Activated CD8-positive, alpha-beta memory T cell treated with anti-CD3 and anti-CD28 coated beads for 4 hours (primary cell): ENCODE results near the gene NDUFA3.
A peak's percentile ranks its signal among the peaks of the same experiment; 100 is the strongest.

Source experiments
- DNase-seq, 2 donors: peaks; one replicate each; pipeline ENCODE4 v3.0.0-alpha.2; 2020; ENCODE audit warnings: low read depth in 2 of 2

Gene NDUFA3

DNA sequence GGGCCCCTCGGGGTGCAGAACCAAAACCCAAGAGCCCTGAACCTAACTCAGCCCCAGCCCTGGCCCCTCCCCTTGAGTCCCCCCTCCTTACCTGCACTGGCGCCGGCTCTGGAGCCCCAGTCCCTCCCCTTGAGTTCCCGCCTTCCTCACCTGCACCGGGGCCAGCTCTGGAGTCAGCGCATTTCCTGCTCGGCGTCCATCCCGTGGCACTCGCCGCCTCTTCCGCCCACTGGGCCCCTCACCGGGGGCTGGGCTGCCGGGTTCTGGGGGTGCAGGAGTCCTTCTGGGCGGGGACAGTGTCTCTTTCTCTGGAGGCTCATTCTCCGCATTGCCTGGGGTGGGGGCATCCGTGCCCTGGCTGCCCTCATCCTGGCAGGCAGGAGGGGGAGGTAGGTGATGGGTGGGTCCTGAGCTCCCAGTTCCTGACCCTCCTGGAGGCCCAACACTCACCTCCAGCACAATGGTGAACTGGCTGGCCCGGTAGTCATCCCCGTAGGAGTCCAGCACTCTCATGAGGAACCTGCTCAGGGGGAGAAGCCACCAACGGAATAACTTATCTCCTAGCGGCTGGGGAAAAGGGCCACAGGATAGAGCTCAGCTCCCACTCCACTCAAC lies 5.3 kb downstream of the NDUFA3 start:
- no peak for DNase-seq

GRCh38 chr19:54108496-54108895 lies 5.8 kb downstream of the NDUFA3 start:
- no peak for DNase-seq

- no peak for DNase-seq
Measured at GRCh38 chr19:54109651-54110050, 7.0 kb downstream of the NDUFA3 start.

- no peak for DNase-seq
Measured at GRCh38 chr19:54114340-54115108, 11.9 kb downstream of the NDUFA3 start.

- peak; percentile 91 to 94 for DNase-seq
Measured at GRCh38 chr19:54115109-54116063, 12.7 kb downstream of the NDUFA3 start, which contains the start of the genes PRPF31 and TFPT. PRPF31 (plus strand) TSS chr19:54115754; CDS start chr19:54118279, 2,525 bp downstream. TFPT (minus strand) TSS chr19:54115657; CDS start chr19:54115269, 388 bp downstream.

- DNase-seq: no peak
Measured at GRCh38 chr19:54121259-54121658, 18.6 kb downstream of the NDUFA3 start.

DNA sequence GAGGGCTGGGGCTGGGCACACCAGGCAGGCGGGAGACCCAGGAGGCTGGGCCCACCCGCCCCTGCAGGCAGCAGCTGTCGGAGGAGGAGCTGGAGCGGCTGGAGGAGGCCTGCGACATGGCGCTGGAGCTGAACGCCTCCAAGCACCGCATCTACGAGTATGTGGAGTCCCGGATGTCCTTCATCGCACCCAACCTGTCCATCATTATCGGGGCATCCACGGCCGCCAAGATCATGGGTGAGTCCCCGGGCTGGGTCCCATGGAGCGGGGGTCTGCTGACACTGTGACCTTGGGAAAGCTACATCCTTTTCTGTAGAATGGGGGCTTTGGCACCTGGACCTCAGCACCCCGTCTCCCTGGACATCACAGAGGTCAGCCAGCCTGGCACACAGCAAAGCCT lies 21.0 kb downstream of the NDUFA3 start:
- DNase-seq: no peak

DNA sequence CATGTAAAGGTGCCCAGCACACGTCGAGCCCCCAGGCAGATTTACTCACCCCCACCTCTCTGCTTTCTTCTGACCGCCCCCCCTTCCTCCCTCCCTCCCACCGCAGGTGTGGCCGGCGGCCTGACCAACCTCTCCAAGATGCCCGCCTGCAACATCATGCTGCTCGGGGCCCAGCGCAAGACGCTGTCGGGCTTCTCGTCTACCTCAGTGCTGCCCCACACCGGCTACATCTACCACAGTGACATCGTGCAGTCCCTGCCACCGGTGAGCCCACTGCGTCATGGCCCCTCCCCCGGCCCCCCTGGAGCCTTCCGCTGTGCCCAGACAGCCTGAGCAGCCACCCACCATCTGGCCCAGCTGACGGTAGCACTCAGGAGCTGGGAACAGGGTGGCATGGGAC lies 21.7 kb downstream of the NDUFA3 start:
- DNase-seq: no peak

DNA sequence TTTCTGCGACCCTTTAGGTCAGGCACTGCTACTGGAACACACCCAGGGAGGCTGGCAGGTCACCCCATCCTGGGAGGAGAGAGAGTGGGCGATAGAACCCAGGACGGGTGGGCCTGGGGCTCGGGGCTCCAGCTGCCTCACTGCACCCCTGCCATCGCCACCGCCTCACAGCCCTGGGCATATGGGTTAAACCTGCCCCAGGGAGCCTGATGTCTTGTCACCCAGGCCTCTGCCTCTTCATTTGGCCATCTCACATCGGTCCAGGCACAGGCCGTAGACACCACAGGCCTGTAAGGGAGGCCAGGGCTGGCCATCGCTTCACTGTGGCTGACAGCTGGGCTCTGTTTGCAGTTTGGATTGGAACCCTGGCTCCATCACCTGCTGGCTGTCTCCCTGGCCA lies 23.1 kb downstream of the NDUFA3 start:
- no peak for DNase-seq

DNA sequence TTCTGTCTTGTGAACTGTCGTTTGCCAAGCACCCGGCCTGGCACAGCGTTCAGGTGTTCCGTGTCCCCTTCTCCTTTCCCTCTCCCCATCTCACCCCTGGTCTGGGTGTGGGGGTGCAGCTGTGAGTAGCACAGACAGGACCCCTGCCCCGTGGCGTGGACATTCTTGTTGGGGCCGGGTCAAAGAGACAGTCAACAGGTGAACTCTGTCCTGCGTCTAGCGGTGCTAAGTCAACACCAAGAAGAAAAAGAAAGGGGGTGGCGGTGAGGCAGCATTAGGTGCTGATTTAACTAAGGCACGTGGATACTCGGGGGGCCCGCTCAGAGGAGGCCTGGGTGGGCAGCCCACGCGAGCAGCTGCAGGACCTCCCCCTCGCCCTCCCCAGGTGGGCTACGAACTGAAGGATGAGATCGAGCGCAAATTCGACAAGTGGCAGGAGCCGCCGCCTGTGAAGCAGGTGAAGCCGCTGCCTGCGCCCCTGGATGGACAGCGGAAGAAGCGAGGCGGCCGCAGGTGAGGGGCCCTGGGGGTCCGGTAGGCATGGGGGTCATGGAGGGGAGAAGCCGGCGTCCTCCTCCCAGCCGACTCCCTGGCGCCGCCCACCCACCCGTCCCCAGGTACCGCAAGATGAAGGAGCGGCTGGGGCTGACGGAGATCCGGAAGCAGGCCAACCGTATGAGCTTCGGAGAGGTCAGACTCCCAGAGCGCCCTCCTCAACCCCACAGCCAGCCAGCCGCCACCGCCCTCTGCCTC lies 25.2 kb downstream of the NDUFA3 start:
- DNase-seq: no peak

DNA sequence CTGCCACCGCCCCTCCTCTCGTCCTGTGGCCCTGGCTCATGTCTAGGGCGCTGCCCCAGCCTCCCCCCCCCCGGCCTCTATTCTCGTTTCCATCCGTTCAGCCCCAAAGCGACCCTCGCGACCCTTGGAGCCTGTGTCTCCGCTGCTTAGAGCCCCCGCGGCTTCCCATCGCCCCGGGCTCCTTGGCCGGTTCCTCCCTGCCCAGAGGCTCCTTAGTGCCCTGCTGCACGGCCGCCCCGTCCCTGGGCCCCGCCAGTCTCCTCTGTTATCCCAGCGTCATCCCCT lies 25.7 kb downstream of the NDUFA3 start:
- DNase-seq: no peak

- no peak for DNase-seq
Measured at GRCh38 chr19:54128796-54129616, 26.4 kb downstream of the NDUFA3 start.

DNA sequence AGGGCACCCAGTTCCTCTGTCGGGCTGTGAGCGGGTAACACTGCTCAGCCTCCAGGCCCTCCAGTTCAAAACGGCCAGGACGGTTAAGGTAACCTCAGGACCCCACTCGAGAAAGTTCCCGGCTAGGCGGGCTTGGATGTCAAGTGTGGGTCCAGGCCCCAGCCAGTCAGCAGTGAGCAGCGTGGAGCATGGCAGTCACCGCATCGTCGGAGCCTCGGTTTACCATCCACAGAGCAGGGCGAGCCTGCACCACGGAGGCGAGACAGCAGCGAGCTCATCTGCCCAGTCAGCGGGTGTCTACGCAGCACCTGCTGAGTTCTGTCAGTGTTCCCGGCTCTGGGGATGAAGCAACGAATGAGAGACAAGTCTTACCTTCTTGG lies 27.0 kb downstream of the NDUFA3 start:
- no peak for DNase-seq

DNA sequence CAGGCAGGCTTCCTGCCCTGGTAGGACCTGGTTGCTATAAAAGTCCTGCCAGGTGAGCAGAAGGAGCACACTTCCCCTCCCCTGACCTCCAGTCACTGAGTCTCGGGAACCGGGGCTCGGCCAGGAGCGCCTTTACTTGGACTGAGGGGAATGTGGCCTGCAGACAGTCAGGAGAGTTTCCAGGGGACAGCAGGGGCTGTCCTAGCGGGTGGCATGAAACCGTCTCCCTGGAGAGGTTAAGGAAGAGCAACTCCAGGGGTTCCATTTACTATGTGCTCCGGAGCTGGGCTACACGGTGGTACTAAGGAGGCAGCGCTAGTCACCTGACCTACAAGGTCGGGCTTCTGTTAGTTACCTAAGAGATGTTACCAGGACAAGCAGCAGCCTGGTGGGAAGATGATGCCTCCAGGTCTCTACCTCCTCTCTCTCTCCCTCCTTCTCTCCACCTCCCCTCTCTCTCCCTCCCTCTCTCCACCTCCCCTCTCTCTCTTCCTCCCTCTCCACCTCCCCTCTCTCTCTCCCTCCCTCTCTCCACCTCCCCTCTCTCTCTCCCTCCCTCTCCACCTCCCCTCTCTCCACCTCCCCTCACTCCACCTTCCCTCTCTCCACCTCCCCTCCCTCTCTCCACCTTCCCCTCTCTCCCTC lies 30.8 kb downstream of the NDUFA3 start:
- DNase-seq: no peak

GRCh38 chr19:54133957-54134590 lies 31.4 kb downstream of the NDUFA3 start:
- DNase-seq: no peak

- no peak for DNase-seq
Measured at GRCh38 chr19:54136086-54136863, 33.6 kb downstream of the NDUFA3 start.

DNA sequence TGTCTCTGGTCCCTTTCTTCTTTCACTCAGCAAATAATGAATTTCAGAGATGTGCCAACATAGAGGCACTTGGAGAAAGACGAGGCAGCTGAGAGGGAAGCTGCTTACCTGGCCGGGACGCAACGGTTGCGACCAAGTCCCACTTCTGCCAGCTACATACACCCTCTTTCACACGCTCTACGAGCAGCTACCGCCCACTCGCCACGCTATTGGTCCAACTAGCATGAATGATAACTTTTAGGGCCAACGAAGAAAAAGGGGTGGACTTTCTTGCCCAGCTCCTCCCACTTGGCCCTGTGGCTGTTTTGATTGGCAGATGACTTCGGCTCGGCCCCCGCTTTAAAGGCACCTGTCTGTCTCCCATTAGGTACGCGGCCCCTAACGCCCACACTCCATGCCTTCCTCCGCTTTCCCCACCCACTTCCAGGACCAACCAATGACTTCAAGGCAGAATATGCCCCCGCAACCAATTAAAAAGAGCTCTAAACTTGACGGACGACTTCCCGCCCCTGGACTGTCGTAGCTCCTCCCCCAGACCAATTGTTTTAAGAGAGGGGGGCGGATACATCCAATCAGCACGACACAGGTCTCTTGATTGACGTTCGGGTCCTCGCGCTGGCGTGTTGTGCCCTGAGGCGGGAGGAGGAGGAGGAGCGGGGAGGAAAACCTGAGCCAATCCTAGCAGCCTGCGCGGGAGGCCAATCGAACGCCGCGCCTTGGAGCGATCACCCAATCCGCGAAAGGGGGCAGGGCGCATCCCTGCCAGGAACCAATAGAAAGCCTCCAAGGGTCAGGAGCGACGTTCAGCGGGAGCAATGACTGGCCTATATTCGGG lies 34.4 kb downstream of the NDUFA3 start:
- DNase-seq: peak; percentile 97 to 99
